H9 (cell line): ENCODE data around the gene PEX10. TPM values are rescaled to one million over a fixed set of nuclear protein-coding genes. Genes with fewer than 3 reads are reported as not detected.

Experiments
- DNase-seq: peaks from one replicate; pipeline ENCODE4 v3.0.0-alpha.2; 2017
- H2AFZ ChIP-seq: one replicate; pipeline ENCODE4 v1.6.1; 2013; ENCODE audit warnings: mild to moderate bottlenecking, low read length, control low read depth, moderate library complexity
- H2AK5ac ChIP-seq: 2 replicates; pipeline ENCODE4 v1.6.1; 2013; ENCODE audit warnings: low read length, control low read depth, mixed read lengths; ENCODE audit not compliant: insufficient read length
- H2BK120ac ChIP-seq: one replicate; pipeline ENCODE4 v1.6.1; 2013; ENCODE audit warnings: low read depth, mild to moderate bottlenecking, low read length, control low read depth, inconsistent platforms; ENCODE audit not compliant: poor library complexity, severe bottlenecking
- H2BK12ac ChIP-seq: 2 replicates; pipeline ENCODE4 v1.6.1; 2013; ENCODE audit warnings: low read length, control low read depth, mixed read lengths, low read depth; ENCODE audit not compliant: insufficient read length
- H2BK15ac ChIP-seq: 2 replicates; pipeline ENCODE4 v1.6.1; 2013; ENCODE audit warnings: low read depth, low read length, control low read depth
- H2BK20ac ChIP-seq: one replicate; pipeline ENCODE4 v1.6.1; 2013; ENCODE audit warnings: low read depth, mild to moderate bottlenecking, low read length, control low read depth, inconsistent platforms; ENCODE audit not compliant: poor library complexity, severe bottlenecking
- H2BK5ac ChIP-seq: 2 replicates; pipeline ENCODE4 v1.6.1; 2013; ENCODE audit warnings: low read length, control low read depth, mixed read lengths; ENCODE audit not compliant: insufficient read length
- H3K14ac ChIP-seq: 2 replicates; pipeline ENCODE4 v1.6.1; 2013; ENCODE audit warnings: low read length, control low read depth; ENCODE audit not compliant: insufficient read depth
- H3K18ac ChIP-seq: 2 replicates; pipeline ENCODE4 v1.6.1; 2013; ENCODE audit warnings: low read depth, mild to moderate bottlenecking, mixed read lengths, low read length, control low read depth; ENCODE audit not compliant: insufficient read length
- H3K23ac ChIP-seq: 2 replicates; pipeline ENCODE4 v1.6.1; 2013; ENCODE audit warnings: low read length, control low read depth, mixed read lengths, low read depth; ENCODE audit not compliant: insufficient read length
- H3K23me2 ChIP-seq: 2 replicates; pipeline ENCODE4 v1.6.1; 2013; ENCODE audit warnings: low read depth, mild to moderate bottlenecking, mixed read lengths, low read length, control low read depth; ENCODE audit not compliant: insufficient read length, poor library complexity, severe bottlenecking
- H3K27ac ChIP-seq: 2 replicates; pipeline ENCODE4 v1.5.1; 2013; ENCODE audit warnings: low read length, control low read depth, mixed read lengths, low read depth; ENCODE audit not compliant: insufficient read length
- H3K27me3 ChIP-seq: 2 replicates; pipeline ENCODE4 v1.6.1; 2013; ENCODE audit warnings: low read length, control low read depth, inconsistent platforms; ENCODE audit not compliant: insufficient read depth
- H3K4ac ChIP-seq: 2 replicates; pipeline ENCODE4 v1.6.1; 2013; ENCODE audit warnings: low read depth, mild to moderate bottlenecking, control low read depth, inconsistent platforms, low read length, moderate library complexity
- H3K4me1 ChIP-seq: 2 replicates; pipeline ENCODE4 v1.6.1; 2013; ENCODE audit warnings: low read length, control low read depth, inconsistent platforms; ENCODE audit not compliant: insufficient read depth
- H3K4me2 ChIP-seq: 2 replicates; pipeline ENCODE4 v1.6.1; 2013; ENCODE audit warnings: low read length, control low read depth, mixed read lengths; ENCODE audit not compliant: insufficient read length, insufficient read depth
- H3K56ac ChIP-seq: 2 replicates; pipeline ENCODE4 v1.6.1; 2013; ENCODE audit warnings: low read depth, mild to moderate bottlenecking, mixed read lengths, low read length, control low read depth; ENCODE audit not compliant: insufficient read length
- H3K79me1 ChIP-seq: 2 replicates; pipeline ENCODE4 v1.6.1; 2013; ENCODE audit warnings: low read depth, mild to moderate bottlenecking, moderate library complexity, low read length, control low read depth, inconsistent platforms; ENCODE audit not compliant: insufficient read depth, poor library complexity, severe bottlenecking
- H3K79me2 ChIP-seq: 2 replicates; pipeline ENCODE4 v1.6.1; 2013; ENCODE audit warnings: low read length, control low read depth, inconsistent platforms; ENCODE audit not compliant: insufficient read depth
- H3K9ac ChIP-seq: 2 replicates; pipeline ENCODE4 v1.6.1; 2013; ENCODE audit warnings: low read length, control low read depth, mixed read lengths; ENCODE audit not compliant: insufficient read length; ENCODE audit errors: extremely low read depth
- H3K9me3 ChIP-seq: one replicate; pipeline ENCODE4 v1.6.1; 2013; ENCODE audit warnings: low read depth, low read length, inconsistent platforms; ENCODE audit not compliant: control insufficient read depth
- H3T11ph ChIP-seq: one replicate; pipeline ENCODE4 v1.6.1; 2013; ENCODE audit warnings: mild to moderate bottlenecking, low read length, control low read depth, inconsistent platforms
- H4K20me1 ChIP-seq: one replicate; pipeline ENCODE4 v1.6.1; 2013; ENCODE audit not compliant: control insufficient read depth, insufficient read length, insufficient read depth
- H4K5ac ChIP-seq: 2 replicates; pipeline ENCODE4 v1.6.1; 2013; ENCODE audit warnings: low read depth, mild to moderate bottlenecking, mixed read lengths, low read length, control low read depth; ENCODE audit not compliant: insufficient read length
- H4K8ac ChIP-seq: replicated peaks from 2 replicates; pipeline ENCODE4 v1.6.1; 2013; ENCODE audit warnings: low read length, control low read depth, mixed read lengths, low read depth; ENCODE audit not compliant: insufficient read length
- H4K91ac ChIP-seq: 2 replicates; pipeline ENCODE4 v1.6.1; 2013; ENCODE audit warnings: low read depth, mild to moderate bottlenecking, moderate library complexity, mixed read lengths, low read length, control low read depth; ENCODE audit not compliant: insufficient read length
- H3K27ac Mint-ChIP-seq, 3 experiments: 2 replicates in 2 of 3; 3 replicates in 1 of 3; pipeline ENCODE4 v1.8.0; 2020 to 2021; ENCODE audit warnings: mixed read lengths in 3 of 3, mild to moderate bottlenecking in 1 of 3, moderate library complexity in 1 of 3
- H3K27me3 Mint-ChIP-seq: 2 replicates; pipeline ENCODE4 v1.8.0; 2021; ENCODE audit warnings: low read depth, mild to moderate bottlenecking, moderate library complexity, mixed read lengths
- H3K36me3 Mint-ChIP-seq, 3 experiments: 2 replicates in 2 of 3; 3 replicates in 1 of 3; pipeline ENCODE4 v1.8.0; 2020 to 2021; ENCODE audit warnings: low read depth in 3 of 3, mixed read lengths in 3 of 3; ENCODE audit not compliant: insufficient read depth in 1 of 3
- H3K4me1 Mint-ChIP-seq, 2 experiments: 2 replicates each; pipeline ENCODE4 v1.8.0; 2020; ENCODE audit warnings: mixed read lengths in 2 of 2
- H3K4me3 Mint-ChIP-seq, 2 experiments: 2 replicates in 1 of 2; 3 replicates in 1 of 2; pipeline ENCODE4 v1.8.0; 2020 to 2021; ENCODE audit warnings: mild to moderate bottlenecking in 2 of 2, mixed read lengths in 2 of 2, moderate library complexity in 1 of 2
- H3K9me3 Mint-ChIP-seq, 2 experiments: 2 replicates in 1 of 2; 3 replicates in 1 of 2; pipeline ENCODE4 v1.8.0; 2020; ENCODE audit warnings: mild to moderate bottlenecking in 2 of 2, mixed read lengths in 2 of 2, moderate library complexity in 1 of 2
- WGBS: extraction: QIAGEN DNeasy Blood & Tissue Kit; methylation state at CpG from one replicate; pipeline ENCODE4 v1.1.7; 2013; ENCODE audit warnings: missing lambda C conversion rate, low lambda C conversion rate, mixed read lengths; ENCODE audit not compliant: insufficient read length; ENCODE audit errors: extremely low coverage; 5-methylcytosine and 5-hydroxymethylcytosine counted together
- total RNA-seq: library from RNA; stranded (reverse); gene quantifications from 2 replicates; pipeline ENCODE4 v1.2.1, GENCODE V29; 2021
- TF ChIP-seq, protein P1 (sequence below): fragments of 200-600 bp; sonication (generic); conservative IDR thresholded peaks from 3 replicates; pipeline ENCODE4 v1.8.0; 2021; ENCODE audit warnings: antibody characterized with exemption, mild to moderate bottlenecking

Gene PEX10
- total RNA-seq, 1 experiment from 2014 or later: 34.4 TPM

DNA sequence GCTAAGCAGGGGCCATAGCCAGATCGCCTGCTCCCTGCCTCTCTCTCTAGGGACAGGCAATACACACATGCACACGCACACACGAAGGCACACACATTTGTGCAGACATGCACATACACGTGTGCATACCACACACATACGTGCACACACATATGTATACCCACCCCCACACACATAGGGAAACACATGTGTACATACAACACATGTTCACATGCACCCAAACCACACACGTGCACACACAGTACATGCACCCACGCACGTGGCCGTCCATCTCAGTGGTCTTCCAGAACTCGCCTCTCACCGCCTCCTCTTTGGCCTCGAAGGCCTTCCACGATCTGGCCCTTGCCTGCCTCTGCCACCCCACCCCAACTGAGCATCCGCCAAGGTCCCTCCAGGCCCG, 25.3 kb upstream of the PEX10 start:
- no peak overlapping the region for H2BK12ac ChIP-seq
- H3K27me3 ChIP-seq: no peaks in the 10 kb centered on the region; the same call in 1 of the 2 replicates
- H3K4me3 Mint-ChIP-seq: no peak overlapping the region
- no peaks in the 10 kb centered on the region for H3K4me1 Mint-ChIP-seq
- no peak overlapping the region for H3K18ac ChIP-seq
- H2BK5ac ChIP-seq: no peak overlapping the region
- H3K9ac ChIP-seq: no peak overlapping the region
- TF ChIP-seq, protein P1, sequence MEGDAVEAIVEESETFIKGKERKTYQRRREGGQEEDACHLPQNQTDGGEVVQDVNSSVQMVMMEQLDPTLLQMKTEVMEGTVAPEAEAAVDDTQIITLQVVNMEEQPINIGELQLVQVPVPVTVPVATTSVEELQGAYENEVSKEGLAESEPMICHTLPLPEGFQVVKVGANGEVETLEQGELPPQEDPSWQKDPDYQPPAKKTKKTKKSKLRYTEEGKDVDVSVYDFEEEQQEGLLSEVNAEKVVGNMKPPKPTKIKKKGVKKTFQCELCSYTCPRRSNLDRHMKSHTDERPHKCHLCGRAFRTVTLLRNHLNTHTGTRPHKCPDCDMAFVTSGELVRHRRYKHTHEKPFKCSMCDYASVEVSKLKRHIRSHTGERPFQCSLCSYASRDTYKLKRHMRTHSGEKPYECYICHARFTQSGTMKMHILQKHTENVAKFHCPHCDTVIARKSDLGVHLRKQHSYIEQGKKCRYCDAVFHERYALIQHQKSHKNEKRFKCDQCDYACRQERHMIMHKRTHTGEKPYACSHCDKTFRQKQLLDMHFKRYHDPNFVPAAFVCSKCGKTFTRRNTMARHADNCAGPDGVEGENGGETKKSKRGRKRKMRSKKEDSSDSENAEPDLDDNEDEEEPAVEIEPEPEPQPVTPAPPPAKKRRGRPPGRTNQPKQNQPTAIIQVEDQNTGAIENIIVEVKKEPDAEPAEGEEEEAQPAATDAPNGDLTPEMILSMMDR: no peak
- no peaks in the 10 kb centered on the region for H4K20me1 ChIP-seq
- no peaks in the 10 kb centered on the region for H3K79me2 ChIP-seq
- no peaks in the 10 kb centered on the region for H3K23me2 ChIP-seq
- H3K27ac ChIP-seq: no peak overlapping the region
- no peak overlapping the region for H2AK5ac ChIP-seq
- no peaks in the 10 kb centered on the region for H3K4me1 ChIP-seq
- no peak overlapping the region for H4K91ac ChIP-seq
- H3K23ac ChIP-seq: no peak overlapping the region
- H3K56ac ChIP-seq: no peak overlapping the region
- H4K8ac ChIP-seq: no peak overlapping the region
- peaks cover 46% of the 10 kb centered on the region for H3K27me3 Mint-ChIP-seq
- H3K14ac ChIP-seq: no peak overlapping the region
- H3K4me2 ChIP-seq: no peak overlapping the region
- H3K9me3 ChIP-seq: no peaks in the 10 kb centered on the region
- H3K9me3 Mint-ChIP-seq: no peaks in the 10 kb centered on the region
- no peaks in the 10 kb centered on the region for H3K79me1 ChIP-seq
- no peak for DNase-seq
- no peak overlapping the region for H2BK120ac ChIP-seq
- no peak overlapping the region for H2BK15ac ChIP-seq
- H3T11ph ChIP-seq: no peak overlapping the region
- no peak overlapping the region for H4K5ac ChIP-seq
- H3K27ac Mint-ChIP-seq: peak overlapping the region in 2 of 3 experiments; percentile 24 to 56; a peak in 3 of 7 replicates
- WGBS: no CpG with 5 or more reads among the region's 15 CpGs
- H3K36me3 Mint-ChIP-seq: no peaks in the 10 kb centered on the region
- H2AFZ ChIP-seq: no peak overlapping the region
- no peak overlapping the region for H3K4ac ChIP-seq
- no peak overlapping the region for H2BK20ac ChIP-seq
